Measurements from ENCODE around the gene SH3BGRL.

SH3BGRL gene

DNA sequence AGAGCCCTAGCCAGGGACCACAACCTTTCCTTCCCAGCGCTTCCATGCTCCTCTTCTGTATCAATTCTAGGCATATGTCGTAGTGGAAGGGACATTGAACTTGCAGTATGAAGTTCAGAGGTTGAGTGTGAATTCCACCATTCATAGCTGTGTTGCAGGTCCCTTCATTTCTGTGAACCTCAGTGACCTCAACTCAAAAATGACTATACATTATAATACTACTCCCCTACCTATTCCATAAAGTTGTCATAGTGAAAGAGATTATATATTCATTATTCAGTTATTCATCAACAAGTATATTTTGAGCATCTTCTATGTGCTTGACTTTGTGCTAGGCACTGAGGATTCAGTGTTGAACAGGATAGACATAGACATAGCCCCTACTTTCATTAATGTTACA, 28.0 kb downstream of the SH3BGRL start:
- Histone ChIP-seq H3K4me1 (ENCODE audit: control insufficient read depth, insufficient read depth, low read length) (no peaks in the 10 kb centered on the region), H3K4me3 (ENCODE audit: low read length) (no peak overlapping the region), H3K27ac (ENCODE audit: low read depth, low read length) (no peak overlapping the region), H3K36me3 (ENCODE audit: control insufficient read depth, insufficient read depth, low read length) (no peaks in the 10 kb centered on the region), H3K9ac (ENCODE audit: low read length) (no peak overlapping the region), H3K27me3 (ENCODE audit: control insufficient read depth, insufficient read depth, low read length) (no peaks in the 10 kb centered on the region)

DNA sequence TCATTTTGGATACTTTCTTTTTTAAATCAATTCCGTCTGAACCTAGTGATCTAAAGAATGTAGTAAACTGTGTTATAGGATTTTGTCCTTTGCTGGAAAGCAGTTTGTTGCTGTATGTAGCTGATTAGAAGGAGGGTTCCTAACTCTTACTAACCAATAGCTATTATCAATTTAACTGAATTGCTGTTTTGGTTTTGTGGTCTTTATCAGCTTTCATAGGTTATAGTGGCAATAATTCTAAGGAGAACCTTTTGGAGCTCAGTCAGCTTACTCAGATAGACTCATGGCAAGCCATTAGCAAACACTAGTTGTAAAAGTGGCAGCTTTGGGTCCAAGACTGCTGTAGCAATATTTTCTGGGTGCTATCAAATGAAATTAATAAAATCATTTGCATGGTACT, 29.6 kb downstream of the SH3BGRL start:
- no peaks in the 10 kb centered on the region for H3K4me1 ChIP-seq (ENCODE audit: control insufficient read depth, insufficient read depth, low read length)
- no peak overlapping the region for H3K9ac ChIP-seq (ENCODE audit: low read length)
- no peaks in the 10 kb centered on the region for H3K36me3 ChIP-seq (ENCODE audit: control insufficient read depth, insufficient read depth, low read length)
- no peak overlapping the region for H3K4me3 ChIP-seq (ENCODE audit: low read length)
- H3K27ac ChIP-seq (ENCODE audit: low read depth, low read length) = no peak overlapping the region
- no peaks in the 10 kb centered on the region for H3K27me3 ChIP-seq (ENCODE audit: control insufficient read depth, insufficient read depth, low read length)

DNA sequence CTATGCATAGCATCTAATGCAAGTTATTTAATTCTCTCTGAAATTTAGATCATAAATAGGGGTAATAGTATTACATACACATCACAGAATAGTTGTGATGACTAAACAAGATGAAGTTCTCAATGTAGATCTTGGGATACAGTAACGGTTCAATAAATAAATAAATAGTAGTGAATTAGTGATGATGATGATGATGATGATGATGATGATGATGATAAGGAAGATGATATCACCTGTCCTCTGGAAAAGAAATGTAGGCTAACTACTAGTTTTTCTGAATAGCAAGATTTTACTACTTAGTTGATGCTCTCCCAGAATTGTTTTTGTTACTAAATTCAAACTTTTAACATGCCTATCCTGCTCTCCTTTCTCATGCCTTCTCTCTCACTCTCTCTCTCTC, 30.3 kb downstream of the SH3BGRL start:
- no peak overlapping the region for H3K9ac ChIP-seq (ENCODE audit: low read length)
- no peak overlapping the region for H3K27ac ChIP-seq (ENCODE audit: low read depth, low read length)
- H3K4me3 ChIP-seq (ENCODE audit: low read length) = no peak overlapping the region
- no peaks in the 10 kb centered on the region for H3K4me1 ChIP-seq (ENCODE audit: control insufficient read depth, insufficient read depth, low read length)
- H3K27me3 ChIP-seq (ENCODE audit: control insufficient read depth, insufficient read depth, low read length) = no peaks in the 10 kb centered on the region
- peaks cover 2% of the 10 kb centered on the region for H3K36me3 ChIP-seq (ENCODE audit: control insufficient read depth, insufficient read depth, low read length)

DNA sequence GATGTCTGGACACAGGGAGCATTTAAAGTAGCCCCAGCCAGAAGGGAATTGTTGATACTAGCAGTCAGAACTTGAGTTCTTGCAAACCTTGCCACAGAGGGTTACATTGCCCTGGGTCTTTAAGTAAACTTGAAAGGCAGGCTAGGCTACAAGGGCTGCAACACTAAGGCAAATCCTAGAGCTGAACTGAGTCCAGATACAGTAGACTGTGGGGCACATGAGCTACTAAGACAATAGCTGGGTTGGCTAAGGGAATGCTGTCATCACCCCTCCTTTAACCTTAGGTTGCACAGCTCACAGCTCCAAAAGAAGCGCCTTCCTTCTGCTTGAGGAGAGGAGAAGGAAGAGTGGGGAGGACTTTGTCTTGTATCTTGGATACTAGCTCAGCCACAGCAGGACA, 35.6 kb downstream of the SH3BGRL start:
- Histone ChIP-seq H3K27ac (ENCODE audit: low read depth, low read length) (peak overlapping the region; percentile 25), H3K4me3 (ENCODE audit: low read length) (no peak overlapping the region), H3K27me3 (ENCODE audit: control insufficient read depth, insufficient read depth, low read length) (no peaks in the 10 kb centered on the region)

DNA sequence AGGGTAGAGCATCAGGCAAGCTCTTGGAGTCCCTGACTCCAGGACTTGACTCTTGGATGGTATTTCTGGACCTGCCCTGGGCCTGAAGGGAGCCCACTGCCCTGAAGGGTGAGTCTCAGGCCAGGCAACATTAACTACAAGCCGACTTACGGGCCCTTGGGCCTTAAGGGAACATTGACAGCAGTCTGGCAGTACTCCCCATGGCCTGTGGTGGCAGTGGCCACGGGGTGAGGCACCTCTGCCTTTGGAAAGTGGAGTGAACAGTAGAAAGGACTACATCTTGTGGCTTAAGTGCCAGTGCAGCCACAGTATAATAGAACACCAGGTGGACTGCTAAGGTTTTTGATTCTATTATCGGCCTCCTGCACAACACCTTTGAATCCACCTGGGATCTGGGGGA, 36.3 kb downstream of the SH3BGRL start:
- no peak overlapping the region for H3K4me3 ChIP-seq (ENCODE audit: low read length)
- peak overlapping the region; percentile 25 for H3K27ac ChIP-seq (ENCODE audit: low read depth, low read length)
- peaks cover 5% of the 10 kb centered on the region for H3K36me3 ChIP-seq (ENCODE audit: control insufficient read depth, insufficient read depth, low read length)
- H3K27me3 ChIP-seq (ENCODE audit: control insufficient read depth, insufficient read depth, low read length) = no peaks in the 10 kb centered on the region
- no peaks in the 10 kb centered on the region for H3K4me1 ChIP-seq (ENCODE audit: control insufficient read depth, insufficient read depth, low read length)
- no peak overlapping the region for H3K9ac ChIP-seq (ENCODE audit: low read length)

More for the DNA sequence above, 35.6 kb downstream of the SH3BGRL start:
- Histone ChIP-seq H3K9ac (ENCODE audit: low read length) (no peak overlapping the region), H3K4me1 (ENCODE audit: control insufficient read depth, insufficient read depth, low read length) (no peaks in the 10 kb centered on the region), H3K36me3 (ENCODE audit: control insufficient read depth, insufficient read depth, low read length) (peaks cover 5% of the 10 kb centered on the region)

DNA sequence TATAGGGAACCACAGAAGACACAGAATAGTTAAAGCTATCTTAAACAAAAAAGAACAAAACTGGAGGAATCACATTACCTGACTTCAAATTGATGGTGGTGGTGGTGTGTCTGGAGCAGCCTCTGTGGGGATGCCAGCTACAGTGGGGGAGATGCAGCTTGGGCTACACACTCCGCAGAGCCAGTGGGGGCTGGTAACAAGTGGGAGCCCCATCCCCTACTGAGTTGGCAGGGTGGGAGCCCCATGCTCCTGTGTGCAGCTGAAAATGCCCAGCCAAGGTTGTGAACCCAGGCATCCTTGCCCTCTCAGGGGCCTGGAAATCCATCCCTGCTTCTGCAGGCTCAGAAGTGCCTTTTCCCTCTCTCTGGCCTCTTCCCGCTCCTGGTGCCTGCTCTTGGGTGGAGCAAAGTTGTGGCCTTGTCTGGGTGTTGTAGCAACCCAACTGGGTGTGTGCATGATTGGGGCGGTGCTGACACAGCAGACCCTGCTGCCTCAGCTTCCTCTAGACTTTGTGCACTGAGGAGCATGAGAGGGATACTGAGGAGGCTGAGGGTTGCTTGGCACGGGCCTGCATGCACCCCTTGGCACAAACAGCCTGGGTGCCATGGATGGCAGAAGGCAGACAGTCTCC, 38.9 kb downstream of the SH3BGRL start:
- Histone ChIP-seq H3K36me3 (ENCODE audit: control insufficient read depth, insufficient read depth, low read length) (peaks cover 5% of the 10 kb centered on the region), H3K4me3 (ENCODE audit: low read length) (no peak overlapping the region), H3K9ac (ENCODE audit: low read length) (no peak overlapping the region), H3K27ac (ENCODE audit: low read depth, low read length) (no peak overlapping the region), H3K4me1 (ENCODE audit: control insufficient read depth, insufficient read depth, low read length) (no peaks in the 10 kb centered on the region), H3K27me3 (ENCODE audit: control insufficient read depth, insufficient read depth, low read length) (no peaks in the 10 kb centered on the region)

DNA sequence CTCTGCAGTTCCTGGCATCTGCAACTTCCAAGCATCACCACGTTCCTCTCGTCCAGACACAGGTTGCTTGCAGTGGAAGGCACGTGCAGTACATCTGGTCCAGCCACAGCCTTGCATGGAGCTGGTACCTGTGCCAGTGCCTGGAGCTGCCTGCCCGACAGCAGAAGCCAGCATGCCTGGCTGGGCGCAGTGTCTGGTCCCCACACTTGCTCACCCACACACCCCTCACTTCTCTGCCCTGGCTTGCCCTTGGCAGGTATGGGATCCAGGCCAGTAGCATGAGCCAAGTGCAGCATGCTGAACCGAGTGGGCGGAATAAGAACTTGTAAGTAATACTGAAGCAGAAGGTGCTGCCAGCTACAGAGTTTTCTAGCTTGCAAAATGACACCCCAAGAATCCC, 39.9 kb downstream of the SH3BGRL start:
- Histone ChIP-seq H3K36me3 (ENCODE audit: control insufficient read depth, insufficient read depth, low read length) (peaks cover 4% of the 10 kb centered on the region), H3K27ac (ENCODE audit: low read depth, low read length) (no peak overlapping the region), H3K4me3 (ENCODE audit: low read length) (no peak overlapping the region), H3K4me1 (ENCODE audit: control insufficient read depth, insufficient read depth, low read length) (no peaks in the 10 kb centered on the region), H3K27me3 (ENCODE audit: control insufficient read depth, insufficient read depth, low read length) (no peaks in the 10 kb centered on the region), H3K9ac (ENCODE audit: low read length) (no peak overlapping the region)

DNA sequence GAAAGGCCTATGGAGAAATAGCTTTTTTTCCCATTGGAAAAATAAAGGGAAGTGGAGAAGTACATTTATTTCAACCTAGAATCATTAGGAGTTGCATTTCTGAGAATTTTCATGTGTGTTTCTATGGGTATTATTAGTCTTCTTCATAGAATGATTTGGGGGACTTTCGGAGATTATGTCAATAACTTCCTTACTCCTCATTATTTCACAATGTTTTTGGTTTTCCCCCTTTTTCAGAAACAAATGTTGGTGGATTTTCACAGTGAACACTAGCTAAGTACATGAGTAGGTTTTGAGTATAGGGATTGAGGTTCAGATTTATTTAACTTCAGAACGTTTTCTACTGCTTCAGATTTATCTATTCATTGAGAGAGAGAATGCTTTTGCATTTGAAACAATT, 54.0 kb downstream of the SH3BGRL start:
- no peak overlapping the region for H3K9ac ChIP-seq (ENCODE audit: low read length)
- H3K36me3 ChIP-seq (ENCODE audit: control insufficient read depth, insufficient read depth, low read length) = no peaks in the 10 kb centered on the region
- peaks cover 9% of the 10 kb centered on the region for H3K4me1 ChIP-seq (ENCODE audit: control insufficient read depth, insufficient read depth, low read length)
- no peak overlapping the region for H3K27ac ChIP-seq (ENCODE audit: low read depth, low read length)
- H3K27me3 ChIP-seq (ENCODE audit: control insufficient read depth, insufficient read depth, low read length) = no peaks in the 10 kb centered on the region
- H3K4me3 ChIP-seq (ENCODE audit: low read length) = no peak overlapping the region

DNA sequence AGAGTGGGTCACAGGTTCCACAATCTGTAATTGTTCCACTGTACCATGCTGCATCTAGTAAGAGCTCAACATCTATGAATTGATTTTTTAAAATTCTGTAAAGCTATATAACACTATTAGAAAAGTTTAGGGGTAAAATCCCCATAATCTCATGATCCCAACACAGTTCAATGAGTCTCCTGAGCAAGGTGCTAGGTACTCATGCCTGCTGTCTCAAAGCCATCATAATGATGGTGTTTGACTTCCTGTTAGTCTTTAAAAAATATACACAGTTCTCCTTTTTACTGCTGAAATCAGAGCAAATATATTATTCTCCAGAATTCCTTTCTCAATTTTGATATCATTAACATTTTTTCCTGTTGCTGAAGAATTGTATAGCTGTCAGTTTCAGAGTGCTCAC, 55.9 kb downstream of the SH3BGRL start:
- Histone ChIP-seq H3K9ac (ENCODE audit: low read length) (no peak overlapping the region), H3K36me3 (ENCODE audit: control insufficient read depth, insufficient read depth, low read length) (no peaks in the 10 kb centered on the region), H3K27me3 (ENCODE audit: control insufficient read depth, insufficient read depth, low read length) (no peaks in the 10 kb centered on the region), H3K4me1 (ENCODE audit: control insufficient read depth, insufficient read depth, low read length) (peaks cover 9% of the 10 kb centered on the region), H3K27ac (ENCODE audit: low read depth, low read length) (peak overlapping the region; percentile 91), H3K4me3 (ENCODE audit: low read length) (no peak overlapping the region)

DNA sequence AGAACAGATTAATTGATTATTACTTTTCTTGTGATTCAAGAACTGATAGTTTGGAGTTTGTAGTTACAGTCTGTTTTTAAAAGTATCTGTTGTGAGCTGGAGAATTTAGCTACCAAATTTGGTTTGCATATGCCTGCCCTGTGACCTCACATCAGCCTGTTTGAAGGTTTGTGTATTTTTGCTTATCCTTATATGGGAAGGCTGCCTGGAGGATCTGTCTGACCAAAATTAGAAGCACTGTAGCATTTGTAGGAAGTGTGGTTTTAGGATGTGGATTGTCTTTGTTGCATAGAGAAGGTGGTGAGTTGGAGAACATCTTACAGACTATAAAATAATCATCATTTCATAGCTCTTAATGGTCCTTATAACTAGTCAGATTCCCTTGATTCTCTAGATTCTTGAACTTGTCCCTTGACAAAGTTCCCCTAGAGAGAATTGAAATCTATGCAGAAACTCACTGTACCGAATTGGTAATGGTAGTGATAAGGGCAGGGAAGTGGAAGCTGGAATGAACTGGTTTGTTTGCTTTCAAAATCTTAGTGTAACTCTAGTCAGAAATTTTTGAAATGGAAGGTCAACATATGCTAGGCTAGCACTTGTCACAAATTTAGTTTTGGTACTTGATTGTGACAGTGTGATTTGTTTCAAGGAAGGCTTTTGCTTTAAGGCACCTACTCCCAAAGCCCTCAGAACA, 57.3 kb downstream of the SH3BGRL start:
- Histone ChIP-seq H3K4me1 (ENCODE audit: control insufficient read depth, insufficient read depth, low read length) (peaks cover 11% of the 10 kb centered on the region), H3K27ac (ENCODE audit: low read depth, low read length) (peak overlapping the region; percentile 91), H3K27me3 (ENCODE audit: control insufficient read depth, insufficient read depth, low read length) (no peaks in the 10 kb centered on the region), H3K4me3 (ENCODE audit: low read length) (no peak overlapping the region), H3K9ac (ENCODE audit: low read length) (no peak overlapping the region), H3K36me3 (ENCODE audit: control insufficient read depth, insufficient read depth, low read length) (no peaks in the 10 kb centered on the region)

DNA sequence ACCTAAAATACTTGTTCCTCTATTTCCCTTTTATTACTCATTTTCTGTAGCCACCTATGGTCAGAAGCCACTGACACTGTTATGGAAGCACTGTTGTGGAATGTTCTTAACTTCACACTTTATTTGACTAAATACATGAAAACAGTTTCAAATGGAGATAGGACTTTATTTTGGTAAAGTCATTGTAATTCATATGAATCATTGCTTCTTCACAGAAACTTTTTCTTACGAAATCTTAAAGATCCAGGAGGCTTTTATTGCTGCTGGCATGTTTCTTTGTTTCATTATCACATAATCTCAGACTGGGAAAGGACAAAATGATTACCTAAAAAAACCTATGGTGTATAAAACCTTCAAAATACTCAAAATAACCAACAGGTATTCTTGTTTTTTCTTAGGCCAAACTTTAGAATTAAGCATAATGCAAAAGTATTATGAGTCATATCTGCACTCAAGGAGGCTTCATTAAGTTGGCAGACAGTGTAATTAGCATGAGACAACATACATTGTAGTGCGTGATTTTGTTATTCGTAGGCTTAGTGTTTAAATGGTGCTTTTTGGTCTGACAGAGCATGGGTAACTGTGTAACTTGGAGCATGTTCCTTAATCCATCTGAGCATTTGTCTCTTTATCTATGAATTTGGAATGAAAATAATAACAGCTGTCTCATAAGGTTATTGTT, 58.0 kb downstream of the SH3BGRL start:
- no peak overlapping the region for H3K9ac ChIP-seq (ENCODE audit: low read length)
- H3K27ac ChIP-seq (ENCODE audit: low read depth, low read length) = peak overlapping the region; percentile 91
- H3K36me3 ChIP-seq (ENCODE audit: control insufficient read depth, insufficient read depth, low read length) = no peaks in the 10 kb centered on the region

DNA sequence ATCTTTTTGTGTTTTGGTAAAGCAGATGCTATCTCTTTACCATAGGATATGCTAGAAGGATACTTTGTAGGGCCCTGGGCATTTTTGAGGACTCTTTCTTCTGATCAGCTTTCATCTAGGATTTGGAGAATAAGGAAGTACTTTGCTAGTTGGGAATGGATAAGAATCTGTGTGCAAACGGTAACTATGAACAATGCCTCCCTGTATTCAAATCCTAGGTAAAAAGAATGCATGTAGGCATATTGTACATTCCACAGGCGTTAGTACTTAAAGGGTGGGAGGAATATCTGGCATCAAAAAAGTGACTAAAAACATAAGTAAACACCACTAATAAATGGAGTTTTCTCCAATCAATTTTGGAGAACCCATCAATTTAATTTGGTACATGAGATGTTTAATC, 59.7 kb downstream of the SH3BGRL start:
- H3K27ac ChIP-seq (ENCODE audit: low read depth, low read length) = peak overlapping the region; percentile 42
- H3K27me3 ChIP-seq (ENCODE audit: control insufficient read depth, insufficient read depth, low read length) = no peaks in the 10 kb centered on the region
- no peak overlapping the region for H3K9ac ChIP-seq (ENCODE audit: low read length)
- H3K4me3 ChIP-seq (ENCODE audit: low read length) = no peak overlapping the region
- peaks cover 11% of the 10 kb centered on the region for H3K4me1 ChIP-seq (ENCODE audit: control insufficient read depth, insufficient read depth, low read length)
- no peaks in the 10 kb centered on the region for H3K36me3 ChIP-seq (ENCODE audit: control insufficient read depth, insufficient read depth, low read length)

More for the DNA sequence above, 58.0 kb downstream of the SH3BGRL start:
- Histone ChIP-seq H3K27me3 (ENCODE audit: control insufficient read depth, insufficient read depth, low read length) (no peaks in the 10 kb centered on the region), H3K4me1 (ENCODE audit: control insufficient read depth, insufficient read depth, low read length) (peaks cover 11% of the 10 kb centered on the region), H3K4me3 (ENCODE audit: low read length) (no peak overlapping the region)
